Stimulated activated naive CD4-positive, alpha-beta T cell (primary cell): ENCODE data around the gene ATP7B.

Experiments used
- DNase-seq, 6 experiments: peaks; one replicate each; lab custom pipeline; 2025; lab: John Stamatoyannopoulos, UW

The ATP7B gene

GRCh38 chr13:51894239-51894638, 117.0 kb downstream of the ATP7B start:
- DNase-seq, result no peak

GRCh38 chr13:51892657-51893056, 118.6 kb downstream of the ATP7B start:
- no peak for DNase-seq

DNA sequence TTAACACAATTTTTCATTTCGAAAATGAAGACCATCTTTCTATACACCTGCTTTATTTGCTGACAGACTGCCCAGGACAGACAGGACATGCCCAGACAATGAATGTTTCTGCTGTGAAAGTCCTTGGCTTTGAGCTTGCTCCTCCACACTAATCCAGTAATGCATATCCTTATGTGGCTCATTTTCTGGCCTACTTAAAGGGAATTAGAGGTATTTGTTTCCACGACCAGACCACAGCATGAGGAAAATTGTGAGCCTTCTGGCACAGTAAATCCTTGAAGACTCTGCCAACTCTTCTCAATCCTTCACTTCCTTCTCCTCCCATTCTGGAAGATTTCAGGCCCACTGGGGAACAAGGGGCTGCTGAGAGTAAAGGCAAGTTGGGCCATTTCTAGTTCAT, 123.8 kb downstream of the ATP7B start:
- no peak for DNase-seq

DNA sequence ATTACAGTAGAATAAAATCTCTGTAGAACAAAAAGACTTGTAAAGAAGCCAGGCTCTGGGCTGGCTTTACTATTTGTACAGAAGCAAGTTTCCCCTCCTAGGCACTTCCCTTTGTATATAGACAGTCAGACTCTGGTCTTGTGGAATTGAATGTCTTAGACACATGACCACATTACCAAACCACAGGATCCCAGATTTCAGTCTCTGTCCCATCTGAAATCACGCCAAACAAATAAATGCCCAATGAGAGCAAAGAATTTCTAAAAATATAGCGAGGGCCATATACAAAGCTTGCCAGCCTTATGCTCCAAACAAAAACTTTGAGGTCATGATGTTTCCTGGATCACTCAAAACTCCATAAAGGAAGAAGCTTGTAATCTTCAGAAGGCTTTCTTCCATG, 125.6 kb downstream of the ATP7B start:
- DNase-seq, result no peak

DNA sequence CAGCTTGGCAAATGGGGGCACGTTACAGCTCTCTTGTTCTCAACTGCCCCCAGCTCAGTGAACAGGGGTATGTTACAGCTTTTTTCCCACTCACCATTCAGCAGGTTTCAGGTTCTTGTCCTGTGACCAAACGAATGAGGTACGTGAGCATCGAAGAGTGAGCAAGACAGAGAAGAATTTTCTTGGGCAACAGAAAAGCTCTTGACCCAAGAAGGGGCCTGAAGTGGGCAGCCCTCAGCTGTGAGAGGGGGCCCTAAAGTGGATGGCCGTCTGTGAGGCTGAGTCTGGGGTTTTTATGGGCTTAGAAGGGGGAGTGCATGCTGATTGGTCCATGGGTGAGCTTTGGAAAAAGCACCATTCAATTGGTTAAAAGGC, 128.0 kb downstream of the ATP7B start:
- no peak for DNase-seq
